NCI-H2227 treated with DMSO at 0.1 percent for 48 hours (cell line): ENCODE measurements around the gene GALNTL6.

Source experiments
- DNase-seq: peaks from one replicate; lab custom pipeline; 2025; lab: John Stamatoyannopoulos, UW

The GALNTL6 gene

DNA sequence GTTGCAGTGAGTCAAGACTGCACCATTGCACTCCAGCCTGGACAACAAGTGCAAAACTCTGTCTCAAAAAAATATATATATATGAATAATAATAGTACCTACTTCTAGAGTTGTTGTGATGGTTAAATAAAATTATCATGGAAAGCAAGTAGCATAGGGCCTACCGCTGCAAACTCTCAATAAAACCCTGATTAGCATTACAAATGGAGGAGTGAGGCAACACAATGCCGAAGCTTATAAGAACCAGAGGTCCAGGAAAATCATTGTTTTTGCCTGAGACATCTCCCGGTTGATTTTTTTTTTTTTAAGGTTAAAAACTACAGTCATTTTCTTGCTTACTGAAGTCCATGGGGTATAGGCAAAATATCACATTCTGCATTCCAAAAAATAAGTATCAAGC lies 1170.4 kb downstream of the GALNTL6 start:
- no peak for DNase-seq

DNA sequence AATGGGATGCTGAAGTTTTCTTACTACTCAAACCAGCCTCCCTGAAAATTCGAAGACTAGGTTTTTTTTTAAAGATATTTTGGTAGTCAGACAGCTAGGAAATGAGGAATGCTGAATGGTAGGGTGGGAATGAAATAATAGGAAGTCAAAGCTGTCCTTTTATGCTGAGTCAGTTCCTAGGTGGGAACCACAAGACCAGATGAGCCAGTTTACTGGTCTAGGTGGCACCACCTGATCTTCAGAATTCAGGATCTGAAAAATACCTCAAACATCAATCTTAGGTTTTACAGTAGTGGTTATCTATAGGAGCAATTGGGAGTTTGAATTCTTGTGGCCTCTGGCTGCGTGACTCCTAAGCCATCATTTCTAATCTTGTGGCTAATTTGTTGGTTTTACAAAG lies 1172.3 kb downstream of the GALNTL6 start:
- no peak for DNase-seq

DNA sequence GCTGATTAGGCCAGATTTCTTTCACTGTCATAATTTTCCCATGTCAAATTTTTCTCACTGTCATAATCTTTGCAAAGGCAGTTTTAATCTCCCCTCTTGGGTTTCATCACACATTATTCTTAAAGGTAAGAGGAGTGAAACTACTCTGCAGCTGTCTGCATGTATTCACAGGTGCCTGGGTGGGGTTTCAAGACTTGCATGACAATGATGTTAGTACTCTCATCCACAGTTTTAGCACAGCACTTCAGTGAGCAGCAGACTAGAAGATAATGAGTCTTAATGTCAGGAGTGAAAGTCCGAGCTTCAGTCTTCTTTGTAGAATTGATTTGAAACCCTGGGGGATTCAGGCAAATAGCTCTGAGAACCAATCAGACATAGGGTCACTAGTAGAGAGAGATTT lies 1172.9 kb downstream of the GALNTL6 start:
- DNase-seq = no peak

DNA sequence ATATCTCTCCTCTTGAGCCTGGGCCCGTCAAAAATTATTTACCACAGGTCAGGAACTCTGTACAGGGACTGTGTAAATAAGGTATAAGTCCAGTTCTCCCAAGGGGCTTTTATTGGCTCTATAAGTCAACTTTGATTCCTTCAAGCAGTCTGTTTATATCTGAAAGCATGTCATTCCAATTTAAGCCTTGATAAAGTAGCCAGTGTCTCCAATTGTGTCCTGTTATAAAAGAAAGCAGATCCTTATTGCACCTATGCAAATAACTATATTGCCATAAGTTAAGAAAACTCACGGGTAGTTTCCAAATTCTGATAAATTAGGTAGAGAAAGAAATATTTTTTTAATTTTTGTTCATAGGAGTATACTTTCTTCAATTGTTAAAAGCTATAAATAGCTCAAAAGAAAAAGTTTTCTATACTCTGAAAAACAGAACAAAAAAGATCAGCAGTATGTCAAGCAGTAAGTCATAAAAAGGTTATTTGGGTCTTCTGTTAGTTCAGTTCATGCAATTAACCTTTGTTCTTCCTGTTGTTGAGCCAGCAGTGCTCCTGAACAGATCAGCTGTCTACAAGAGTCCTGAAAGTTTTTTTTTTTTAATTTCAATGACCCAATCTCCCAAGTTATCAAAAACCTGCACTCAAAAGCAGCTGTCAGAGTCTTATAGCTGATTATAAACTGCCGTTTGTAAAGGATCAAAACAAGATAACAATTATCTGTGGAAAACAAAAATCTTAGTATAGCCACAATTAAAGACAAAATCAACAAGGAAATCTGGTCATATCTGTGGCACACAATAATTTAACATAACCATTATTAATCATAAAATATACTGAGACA lies 1177.0 kb downstream of the GALNTL6 start:
- no peak for DNase-seq

DNA sequence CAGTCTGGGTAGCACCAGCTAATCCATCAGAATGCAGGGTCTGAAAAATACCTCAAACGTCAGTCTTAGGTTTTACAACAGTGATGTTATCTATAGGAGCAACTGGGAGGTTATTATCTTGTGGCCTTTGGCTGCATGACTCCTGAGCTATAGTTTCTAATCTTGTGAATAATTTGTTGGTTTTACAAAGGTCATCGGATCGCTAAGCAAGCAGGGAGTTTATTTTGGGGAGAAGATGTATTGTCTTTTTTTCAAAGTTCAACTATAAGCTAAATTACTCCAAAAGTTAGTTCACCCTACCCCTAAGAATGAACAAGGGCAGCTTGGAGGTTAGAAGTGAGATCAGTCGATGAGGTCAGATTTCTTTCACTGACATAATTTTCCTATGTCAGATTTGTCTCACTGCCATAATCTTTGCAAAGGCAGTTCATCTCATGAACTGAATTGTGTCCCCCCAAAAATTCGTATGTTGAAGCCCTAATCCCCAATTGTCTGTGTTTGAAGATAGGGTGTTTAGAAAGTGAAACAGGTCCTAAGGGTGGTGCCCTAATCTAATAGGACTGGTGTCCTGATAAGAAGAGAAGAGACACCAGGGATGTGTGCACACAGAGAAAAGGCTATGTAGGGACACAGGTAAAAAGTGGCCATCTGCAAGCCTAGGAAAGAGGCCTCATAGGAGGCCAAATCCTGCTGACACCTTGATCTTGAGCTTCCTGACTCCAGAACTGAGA lies 1179.6 kb downstream of the GALNTL6 start:
- DNase-seq = no peak

DNA sequence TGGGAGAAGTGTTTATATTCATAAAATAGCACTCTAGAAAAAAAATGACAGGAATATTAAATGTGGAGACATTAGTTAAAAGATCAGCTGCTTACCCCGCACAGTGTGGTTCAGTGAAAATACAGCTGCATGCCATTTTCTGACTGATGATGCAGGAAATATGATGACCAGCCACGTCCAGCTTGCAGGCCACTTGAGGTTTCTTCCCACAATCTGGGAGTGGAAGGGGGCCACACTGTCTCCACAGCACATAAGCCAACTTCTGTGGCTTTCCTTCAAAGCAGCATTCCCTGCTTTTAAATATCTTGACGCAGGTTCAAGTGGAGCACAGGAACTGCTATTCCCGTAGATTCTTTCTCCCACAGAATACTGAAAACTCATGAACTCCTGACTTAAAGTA lies 1182.0 kb downstream of the GALNTL6 start:
- DNase-seq = no peak

DNA sequence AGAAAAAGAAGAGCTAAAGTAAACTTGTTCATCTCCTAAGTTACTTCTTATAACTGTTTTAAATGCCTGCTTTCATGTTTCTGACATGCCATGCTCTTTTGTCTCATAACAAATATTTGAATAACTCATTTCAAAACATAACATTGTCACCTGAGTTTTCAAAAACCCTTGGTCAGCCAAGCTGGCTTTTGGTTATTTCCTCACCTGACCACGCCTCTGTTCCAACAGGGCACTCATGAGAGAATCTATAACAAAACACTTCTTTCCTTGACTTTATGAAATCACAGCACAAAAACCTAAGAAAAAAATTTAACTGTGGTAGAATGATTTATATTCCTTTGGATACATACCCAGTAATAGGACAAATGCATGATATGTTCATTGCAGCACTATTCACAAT lies 1182.5 kb downstream of the GALNTL6 start:
- DNase-seq = no peak

DNA sequence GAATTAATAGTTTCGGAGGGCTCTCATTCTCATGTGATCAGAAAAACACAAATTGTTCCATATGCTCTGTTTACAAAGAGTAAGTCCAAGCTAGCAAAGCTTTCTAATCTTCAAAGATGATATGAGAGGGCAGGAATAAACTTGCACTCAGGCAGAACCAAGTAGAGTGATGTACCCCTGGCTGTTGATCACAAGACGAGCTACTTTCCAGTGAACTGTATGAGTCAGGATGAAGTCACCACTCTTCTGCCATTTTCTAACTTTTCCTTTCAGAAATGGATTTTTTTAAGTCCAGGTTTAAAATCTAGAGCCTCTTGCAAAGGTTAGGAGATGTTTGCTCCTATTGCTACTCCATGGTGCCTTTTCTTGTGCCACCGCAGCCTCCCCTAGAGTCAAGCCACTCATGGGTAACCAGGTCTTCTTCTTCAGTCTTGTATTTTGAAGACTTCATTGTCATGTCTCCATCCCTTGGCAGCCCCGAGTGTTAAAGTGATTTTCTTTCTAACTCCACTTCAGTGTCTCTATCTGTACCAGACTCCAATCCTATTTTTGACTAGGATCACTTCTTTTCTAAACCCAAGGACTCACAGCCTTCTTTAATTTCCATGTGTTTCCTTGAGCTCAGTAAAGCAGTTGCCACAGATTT lies 1183.5 kb downstream of the GALNTL6 start:
- DNase-seq = no peak

DNA sequence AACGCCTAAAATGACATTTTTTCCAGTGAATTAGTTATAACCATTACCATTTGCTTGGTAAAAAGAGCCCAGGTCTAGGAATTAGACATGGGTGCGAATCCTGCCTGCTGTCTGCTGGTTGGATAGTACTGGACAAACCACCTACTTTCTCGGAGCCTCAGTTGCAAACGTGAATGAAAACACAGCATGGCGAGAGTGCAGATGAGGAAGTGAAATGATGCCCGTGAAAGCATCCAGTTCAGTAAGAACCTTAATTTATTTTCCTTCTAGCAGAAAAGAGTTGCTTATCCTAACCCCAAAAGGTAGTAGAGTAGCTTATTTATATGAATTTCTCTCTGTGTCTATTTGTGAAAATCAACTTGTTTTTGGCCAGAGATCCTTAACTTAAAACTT lies 1184.0 kb downstream of the GALNTL6 start:
- DNase-seq = no peak

DNA sequence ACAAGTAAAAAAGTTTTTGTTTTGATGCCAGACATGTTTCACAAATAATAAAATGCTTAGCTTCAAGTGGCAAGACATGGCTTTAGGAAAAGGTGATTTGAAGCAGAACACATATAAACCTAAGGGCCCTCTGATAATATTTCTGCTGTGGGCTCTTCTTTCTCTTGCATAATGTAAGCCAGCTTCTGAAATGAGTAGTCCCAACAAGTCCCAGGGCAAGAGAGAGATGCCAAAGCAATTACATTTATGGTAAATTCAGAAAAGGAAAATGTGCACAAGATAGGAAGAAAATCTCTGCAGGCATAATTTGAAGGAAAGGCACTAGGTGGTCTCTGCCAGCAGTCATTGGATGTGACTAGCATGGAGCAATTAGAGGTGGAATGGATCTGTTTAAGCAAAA lies 1184.7 kb downstream of the GALNTL6 start:
- no peak for DNase-seq

DNA sequence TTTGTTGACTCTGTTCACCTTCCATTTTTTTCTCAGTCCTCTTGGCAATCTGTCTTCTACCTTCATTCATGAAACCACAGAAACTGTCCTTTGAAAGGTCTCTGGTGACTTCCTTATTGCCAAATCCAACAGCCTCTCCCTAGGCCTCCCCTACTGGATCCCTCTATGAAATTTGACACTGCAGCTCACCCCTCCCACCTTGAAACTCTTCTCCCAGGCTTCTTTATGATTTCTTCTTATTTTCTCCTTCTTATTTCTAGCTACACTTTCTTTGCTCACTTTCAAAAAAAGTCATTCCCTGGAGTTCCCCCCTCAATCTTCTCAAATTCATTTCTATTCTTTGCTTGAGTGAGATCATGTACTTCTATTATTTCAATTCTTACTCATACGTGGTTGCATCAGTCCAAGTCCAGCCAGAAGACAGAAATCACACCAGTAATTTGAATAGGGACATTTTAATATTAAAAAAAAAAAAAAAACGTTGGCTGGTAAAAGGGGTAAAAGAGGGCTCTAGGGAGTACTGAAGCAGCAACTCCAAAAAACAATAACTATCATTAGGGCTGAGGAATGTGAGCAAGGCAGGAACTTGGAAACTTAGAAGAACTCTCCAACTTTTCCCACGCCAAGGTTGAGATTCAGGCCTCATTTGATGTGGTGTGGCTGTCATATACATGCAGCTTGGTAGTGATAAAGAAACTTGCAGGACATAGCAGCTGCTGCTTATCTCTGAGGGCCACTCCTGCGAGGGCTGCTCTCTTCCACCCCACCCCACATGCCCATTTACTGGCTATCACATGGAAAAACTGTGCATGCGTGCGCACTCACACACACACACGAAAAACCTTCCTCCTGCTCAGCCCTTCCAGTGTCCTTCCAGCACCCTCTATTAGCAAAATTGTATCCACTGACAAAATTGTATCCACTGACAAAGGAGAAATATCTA lies 1185.6 kb downstream of the GALNTL6 start:
- DNase-seq = no peak

DNA sequence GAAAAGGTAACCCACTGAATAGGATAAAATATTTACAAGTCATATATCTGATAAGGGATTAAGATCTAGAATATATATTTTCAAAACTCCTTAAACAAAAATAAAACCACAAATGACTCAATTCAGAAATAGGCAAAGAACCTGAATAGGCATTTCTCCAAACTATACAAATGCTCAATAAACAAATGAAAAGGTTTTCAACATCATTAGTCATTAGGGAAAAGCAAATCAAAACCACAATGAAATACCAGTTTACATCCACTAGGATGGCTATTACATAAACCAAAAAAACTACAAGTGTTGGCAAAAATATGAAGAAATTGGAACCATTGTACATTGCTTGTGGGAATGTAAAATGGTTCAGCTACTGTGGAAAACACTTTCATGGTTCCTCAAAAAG lies 1188.4 kb downstream of the GALNTL6 start:
- DNase-seq = no peak

DNA sequence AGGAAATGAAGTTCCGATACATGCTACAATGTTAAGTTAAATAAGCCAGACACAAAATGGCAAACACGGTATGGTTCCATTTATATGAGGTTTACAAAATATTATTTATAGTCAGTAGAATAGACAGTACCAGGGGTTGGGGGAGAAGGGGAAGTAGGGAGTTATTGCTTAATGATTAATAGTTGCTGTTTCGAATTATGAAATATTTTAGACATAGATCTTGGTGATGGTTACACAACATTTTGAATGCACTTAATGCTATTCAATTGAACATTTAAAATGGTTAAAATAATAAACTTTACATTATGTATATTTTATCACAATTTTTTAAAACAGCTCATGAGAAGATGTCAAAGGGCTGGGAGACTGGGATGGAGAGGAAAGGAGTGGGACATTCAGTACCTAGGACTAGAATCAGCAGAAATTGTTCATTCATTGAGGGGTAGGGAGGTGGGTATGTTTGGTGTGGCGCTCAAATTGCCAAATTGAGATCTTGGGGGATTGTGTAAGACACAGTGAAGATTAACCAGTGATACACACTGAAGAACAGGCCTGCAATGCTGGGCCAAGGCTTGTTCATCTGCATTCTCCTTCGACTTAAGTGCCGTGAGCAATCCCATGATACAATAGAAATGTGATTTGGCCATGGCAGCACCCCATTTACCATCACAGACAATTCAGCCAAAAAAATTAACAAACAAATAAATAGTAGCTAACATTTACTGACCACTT lies 1189.8 kb downstream of the GALNTL6 start:
- no peak for DNase-seq

DNA sequence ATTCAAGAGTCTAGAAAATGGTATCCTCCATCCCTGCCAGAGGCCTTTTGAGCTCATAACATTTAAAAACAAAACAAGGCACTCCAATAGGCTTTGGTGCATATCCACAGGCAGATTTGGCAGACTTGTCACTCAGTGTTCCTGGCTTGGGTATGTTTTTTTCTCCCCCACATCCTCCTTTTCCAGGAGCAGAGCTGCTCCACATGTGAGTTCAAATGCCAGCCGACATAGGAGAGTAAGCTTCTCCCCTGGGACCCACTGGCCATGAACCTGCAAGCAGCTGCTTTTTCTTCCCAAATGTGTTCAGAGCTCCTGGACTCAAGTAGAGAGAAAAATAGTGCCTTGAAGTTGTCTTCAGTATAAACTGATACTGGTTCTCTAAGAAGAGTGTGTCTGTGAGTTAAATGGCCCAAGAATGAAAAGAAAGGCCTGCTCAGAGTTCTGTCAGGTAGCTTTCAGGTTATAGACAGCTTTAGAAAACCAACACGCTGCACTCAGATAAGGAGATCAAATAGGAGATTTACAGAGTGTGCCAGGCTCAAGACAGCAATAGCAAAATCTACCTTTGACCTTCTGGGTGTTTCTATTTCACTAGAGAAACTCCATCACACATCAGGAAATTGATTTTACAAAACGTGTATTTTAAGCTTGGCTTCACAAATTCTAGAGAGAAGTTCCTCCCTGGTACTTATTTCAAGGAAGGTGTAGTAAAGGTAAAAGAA lies 1192.9 kb downstream of the GALNTL6 start:
- no peak for DNase-seq

DNA sequence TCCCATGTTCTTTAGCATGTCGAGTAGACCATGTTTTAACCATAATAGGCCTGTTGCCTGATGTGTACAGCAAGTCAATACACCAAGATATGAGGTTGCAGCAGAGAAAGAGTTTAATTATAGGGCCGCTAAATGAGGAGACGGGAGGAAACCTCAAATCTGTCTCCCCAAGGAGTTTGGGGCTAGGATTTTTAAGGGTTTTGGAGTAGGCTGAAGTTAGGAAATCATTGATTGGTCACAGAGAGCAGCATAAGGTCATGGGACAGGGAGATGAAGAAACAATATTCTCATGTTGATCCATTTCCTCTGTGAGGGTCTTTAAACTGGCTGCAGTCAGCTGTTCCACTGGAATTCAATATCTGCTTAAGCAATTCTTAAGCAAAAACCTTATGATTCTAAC lies 1195.2 kb downstream of the GALNTL6 start:
- no peak for DNase-seq

DNA sequence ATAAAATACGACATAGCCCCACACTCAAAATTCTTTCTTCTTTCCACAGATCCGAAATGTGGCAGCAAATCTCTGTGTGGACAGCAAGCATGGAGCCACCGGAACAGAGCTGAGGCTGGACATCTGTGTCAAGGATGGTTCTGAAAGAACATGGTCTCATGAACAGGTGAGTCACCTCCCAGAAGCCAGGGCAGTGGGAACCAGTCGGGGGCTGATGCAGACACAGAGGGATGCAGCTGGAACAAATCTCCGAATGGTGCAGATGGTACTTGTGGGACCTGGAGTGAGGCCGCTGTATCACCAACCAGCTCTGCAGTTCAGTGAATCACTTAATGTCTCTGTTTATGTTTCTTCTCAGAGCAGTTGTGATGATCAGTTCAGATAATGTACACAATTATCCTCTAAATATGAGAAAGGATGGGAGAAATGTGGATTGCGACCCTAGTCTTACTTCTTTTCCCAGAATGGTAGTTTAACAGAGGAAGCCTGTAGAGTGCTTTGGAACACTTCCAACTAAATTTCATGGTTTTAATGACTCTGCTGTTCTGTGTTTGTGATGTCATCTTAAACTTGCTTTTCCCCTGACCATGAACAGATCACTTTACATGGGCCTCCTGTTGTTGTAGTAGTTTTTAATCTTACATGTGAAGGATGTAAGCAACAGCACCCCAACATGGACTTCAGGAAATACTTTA lies 1196.1 kb downstream of the GALNTL6 start:
- no peak for DNase-seq

DNA sequence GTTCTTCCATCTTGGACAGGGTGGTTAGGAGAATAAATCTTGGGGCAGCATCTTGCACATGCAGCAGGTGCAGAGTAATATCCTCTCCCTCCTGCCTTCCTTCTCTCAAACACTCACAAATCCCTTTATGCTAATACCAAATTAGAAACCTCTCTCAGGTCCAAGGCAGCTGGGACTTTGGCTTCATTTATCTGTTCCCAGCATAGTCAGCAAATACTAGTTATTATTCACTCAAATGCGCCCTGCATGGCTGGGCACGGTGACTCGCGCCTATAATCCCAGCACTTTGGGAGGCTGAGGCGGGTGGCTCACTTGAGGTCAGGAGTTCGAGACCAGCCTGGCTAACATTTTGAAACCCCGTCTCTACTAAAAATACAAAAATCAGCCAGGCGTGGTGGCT lies 1199.4 kb downstream of the GALNTL6 start:
- DNase-seq = no peak

DNA sequence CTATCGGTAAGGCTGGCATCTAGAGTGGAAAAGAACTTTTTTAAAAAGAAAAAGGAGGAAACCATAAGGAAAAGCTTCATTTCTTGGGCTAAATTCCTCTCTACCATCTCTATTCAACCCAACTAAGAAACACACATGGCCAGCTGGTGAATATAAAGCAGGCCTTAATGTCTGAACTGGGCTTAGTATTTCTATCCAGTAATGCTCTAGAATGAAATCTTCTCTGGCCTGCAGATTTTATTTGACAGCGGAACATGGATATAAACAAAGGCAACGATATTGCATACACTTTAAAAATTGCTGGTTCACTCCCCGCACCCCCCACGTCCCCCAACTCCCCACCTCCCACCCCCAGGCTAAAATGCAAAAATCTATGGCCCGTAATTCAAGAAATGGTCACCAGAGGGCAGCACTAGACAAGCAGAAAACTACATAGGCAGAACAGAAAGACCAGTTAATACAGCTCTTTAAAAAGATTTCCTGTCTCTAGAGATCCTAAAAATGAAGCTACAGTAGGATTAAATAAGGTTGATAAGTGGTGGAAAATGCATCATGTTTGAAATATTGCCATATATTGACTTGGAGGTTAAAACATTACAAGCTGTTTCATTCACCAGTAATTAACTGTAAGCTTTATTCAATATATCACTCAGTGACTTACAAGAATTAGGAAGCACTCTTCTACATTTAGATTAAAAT lies 1200.2 kb downstream of the GALNTL6 start:
- DNase-seq = peak; percentile 19

DNA sequence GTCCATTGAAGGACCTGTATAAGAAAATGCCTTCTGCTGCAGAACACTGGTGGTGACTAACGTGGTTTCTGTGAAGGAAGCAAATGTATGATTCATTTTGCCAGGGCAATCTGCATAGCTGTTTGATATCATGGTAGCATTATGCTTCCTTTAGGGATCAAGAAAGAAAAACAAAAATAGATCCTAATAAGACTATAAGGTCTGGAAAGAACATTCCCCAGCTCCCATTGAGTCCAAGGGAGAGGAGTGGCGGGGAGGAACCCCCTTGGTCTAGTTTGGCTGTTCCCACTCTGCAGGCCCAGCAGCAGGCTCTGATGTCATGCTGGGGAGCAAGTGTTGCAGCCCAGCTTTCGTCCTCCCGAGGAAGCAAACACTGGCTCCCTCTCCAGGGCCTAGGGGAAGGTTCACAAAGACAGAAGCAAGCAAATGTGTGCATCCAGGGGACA lies 1200.9 kb downstream of the GALNTL6 start:
- DNase-seq = no peak
